NCI-H82 (cell line): ENCODE measurements around the gene TARBP1.

Experiments
- DNase-seq: peaks from one replicate; lab custom pipeline; 2025; lab: John Stamatoyannopoulos, UW

The TARBP1 gene

GRCh38 chr1:234484991-234485739, 6.2 kb upstream of the TARBP1 start:
- no peak for DNase-seq

DNA sequence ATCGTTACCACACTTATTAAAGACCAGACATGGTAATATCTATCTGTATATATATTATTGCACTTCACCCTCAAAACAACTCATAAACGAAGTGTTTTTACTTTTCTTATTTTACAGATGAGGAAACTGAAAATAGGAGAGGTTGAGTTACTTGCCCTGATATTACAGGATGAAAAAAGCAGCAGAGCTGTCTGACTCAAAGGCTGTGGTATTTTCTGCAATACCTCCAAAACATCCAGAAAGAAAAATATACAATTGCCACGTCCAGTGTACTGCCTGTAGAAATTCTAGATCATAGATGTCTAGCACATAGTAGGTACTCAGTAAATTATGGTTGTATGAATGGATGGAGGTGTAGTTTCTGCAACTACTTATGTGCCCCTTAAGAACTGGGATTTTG, 5.2 kb upstream of the TARBP1 start:
- DNase-seq, result no peak

- DNase-seq, result peak; percentile 49
Observed at GRCh38 chr1:234481771-234482170, 2.8 kb upstream of the TARBP1 start.

DNA sequence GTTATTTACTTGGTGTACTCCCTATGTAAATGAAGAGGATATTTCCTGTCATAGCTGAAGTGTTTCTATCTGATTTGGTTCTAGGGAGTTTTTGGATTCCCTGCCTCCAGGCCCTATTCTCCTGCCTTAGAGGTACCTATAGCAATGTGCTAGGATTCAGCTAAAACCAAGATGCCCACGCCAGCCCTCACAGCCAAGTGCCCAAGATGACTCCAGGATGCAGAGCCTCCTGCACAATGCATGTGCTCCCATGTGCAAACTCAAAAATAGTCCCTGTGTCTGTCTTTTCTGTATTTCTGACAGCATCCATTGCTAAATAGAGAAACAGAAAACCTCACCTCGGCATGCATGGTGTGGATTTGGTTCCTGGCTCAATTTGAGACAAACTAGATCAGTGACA, 887 bp upstream of the TARBP1 start:
- no peak for DNase-seq

DNA sequence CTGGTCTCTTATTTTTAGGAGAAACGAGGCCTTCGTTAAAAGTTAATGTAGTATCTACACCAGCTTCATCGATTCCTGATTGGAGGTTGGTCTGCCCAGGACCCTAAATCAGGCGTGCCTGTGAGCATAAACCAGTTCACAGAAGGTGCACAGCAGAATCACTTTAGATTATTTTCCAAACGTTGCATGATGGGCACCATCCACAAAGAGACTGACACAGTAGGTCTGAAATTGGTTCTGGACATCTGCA, 256 bp upstream of the TARBP1 start:
- no peak for DNase-seq

- peak; percentile 75 for DNase-seq
Observed at GRCh38 chr1:234478152-234478480, 863 bp downstream of the TARBP1 start.

GRCh38 chr1:234477386-234478151, 1.4 kb downstream of the TARBP1 start:
- DNase-seq, result no peak

GRCh38 chr1:234476172-234476571, 2.8 kb downstream of the TARBP1 start:
- DNase-seq, result no peak

- DNase-seq, result no peak
Observed at GRCh38 chr1:234475167-234475793, 3.7 kb downstream of the TARBP1 start.

DNA sequence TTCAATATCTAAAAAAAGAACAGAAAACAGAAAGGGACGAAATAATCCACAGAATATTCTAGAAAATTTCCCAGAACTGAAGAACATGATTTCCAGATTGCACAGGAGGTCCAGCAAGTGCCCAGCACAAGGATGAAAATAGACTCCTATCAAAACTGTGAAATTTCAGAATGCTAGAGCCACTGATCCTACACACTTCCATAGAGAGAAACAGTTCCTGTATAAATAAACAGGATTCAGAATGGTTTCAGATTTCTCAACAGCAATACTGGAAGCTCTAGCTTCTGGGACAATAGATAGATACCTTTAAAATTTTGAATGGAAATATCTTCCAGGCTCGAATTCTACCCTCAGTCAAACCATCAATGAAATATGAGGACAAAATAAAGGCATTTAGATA, 4.6 kb downstream of the TARBP1 start:
- no peak for DNase-seq

DNA sequence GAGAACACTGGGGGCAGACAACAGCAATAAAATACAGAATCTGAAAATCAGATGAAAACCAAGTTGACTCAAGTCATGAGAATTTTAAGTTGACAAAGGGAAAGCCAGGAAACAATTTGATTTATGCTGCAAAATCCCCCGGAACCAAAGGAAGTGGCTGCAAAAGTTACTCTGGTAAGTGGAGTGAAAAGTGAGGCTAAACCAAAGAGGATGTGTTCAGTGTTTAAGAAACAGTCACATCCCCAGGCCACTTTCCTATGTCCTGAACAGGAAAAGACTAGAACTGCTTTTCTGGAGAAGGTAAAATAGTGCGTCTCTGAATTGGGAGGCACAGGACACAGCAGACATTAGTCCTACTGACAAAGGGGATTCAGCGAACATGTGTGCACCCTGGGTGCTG, 5.9 kb downstream of the TARBP1 start:
- no peak for DNase-seq

DNA sequence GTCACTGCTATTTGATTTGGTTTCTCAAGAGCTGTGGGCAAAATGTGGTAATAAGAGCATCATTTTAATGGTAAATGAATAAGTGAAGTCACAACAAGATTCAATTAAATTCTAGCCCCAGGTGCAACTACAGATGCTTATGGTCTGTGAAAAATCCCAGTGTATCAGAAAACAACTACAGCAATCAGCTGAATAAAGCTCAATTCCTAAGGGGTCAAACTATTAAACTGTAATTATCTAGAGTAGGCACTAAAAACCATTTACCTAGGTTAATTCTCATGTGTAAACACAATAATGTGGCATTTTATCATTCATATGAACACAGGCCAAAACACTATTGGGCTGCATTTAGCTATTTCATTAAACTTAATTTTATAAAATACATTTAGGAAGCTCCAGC, 9.6 kb downstream of the TARBP1 start:
- DNase-seq, result no peak

- no peak for DNase-seq
Observed at GRCh38 chr1:234468580-234468979, 10.4 kb downstream of the TARBP1 start.

DNA sequence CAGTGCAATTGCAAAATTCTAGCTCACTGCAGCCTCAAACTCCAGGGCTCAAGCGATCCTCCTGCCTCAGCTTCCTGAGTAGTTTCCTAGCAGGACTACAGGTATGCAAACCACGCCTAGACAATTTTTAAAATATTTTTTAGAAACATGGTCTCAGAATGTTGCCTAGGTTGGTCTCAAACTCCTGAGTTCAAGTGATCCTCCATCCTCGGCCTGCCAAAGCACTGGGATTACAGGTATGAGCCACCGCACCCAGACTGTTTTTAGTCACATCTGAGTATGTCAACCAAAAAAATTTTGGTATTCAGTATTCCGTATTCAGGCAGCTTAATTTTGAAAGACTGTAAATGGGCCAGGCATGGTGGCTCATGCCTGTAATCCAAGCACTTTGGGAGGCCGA, 11.2 kb downstream of the TARBP1 start:
- DNase-seq, result no peak

DNA sequence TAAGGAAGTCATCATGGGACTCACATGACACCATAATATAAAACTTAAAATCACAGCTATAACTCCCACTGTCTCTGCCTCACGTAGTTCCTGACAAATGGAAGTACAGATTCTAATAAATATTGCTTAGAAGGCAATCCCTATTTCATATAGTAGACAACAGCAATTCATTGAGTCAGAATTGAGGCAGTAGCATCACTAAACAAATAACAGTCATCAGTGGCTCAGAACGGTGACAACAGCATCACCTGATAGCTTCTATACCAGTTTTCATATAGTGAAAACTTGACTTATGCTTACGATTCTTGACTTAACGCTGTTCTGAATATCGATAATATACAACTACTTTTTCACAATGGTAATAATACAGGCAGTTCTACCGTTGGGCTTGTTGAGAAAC, 12.0 kb downstream of the TARBP1 start:
- DNase-seq, result no peak

- no peak for DNase-seq
Observed at GRCh38 chr1:234463749-234464148, 15.2 kb downstream of the TARBP1 start.

DNA sequence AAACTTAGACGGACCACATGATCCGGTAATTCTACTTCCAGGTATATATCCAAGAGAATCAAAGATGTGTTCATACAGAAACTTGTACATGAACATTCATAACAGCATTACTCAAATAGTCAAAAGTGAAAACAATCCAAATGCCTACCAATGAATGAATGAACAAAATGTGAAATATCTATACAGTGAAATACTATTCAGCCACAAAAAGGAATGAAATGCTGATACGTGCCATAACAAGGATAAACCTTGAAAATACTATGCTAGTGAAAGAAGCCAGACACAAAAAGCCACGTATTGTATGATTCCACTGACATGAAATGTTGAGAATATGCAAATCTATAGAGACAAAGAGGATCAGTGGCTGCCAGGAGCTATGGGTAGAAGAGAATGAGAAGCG, 18.3 kb downstream of the TARBP1 start:
- DNase-seq, result no peak

DNA sequence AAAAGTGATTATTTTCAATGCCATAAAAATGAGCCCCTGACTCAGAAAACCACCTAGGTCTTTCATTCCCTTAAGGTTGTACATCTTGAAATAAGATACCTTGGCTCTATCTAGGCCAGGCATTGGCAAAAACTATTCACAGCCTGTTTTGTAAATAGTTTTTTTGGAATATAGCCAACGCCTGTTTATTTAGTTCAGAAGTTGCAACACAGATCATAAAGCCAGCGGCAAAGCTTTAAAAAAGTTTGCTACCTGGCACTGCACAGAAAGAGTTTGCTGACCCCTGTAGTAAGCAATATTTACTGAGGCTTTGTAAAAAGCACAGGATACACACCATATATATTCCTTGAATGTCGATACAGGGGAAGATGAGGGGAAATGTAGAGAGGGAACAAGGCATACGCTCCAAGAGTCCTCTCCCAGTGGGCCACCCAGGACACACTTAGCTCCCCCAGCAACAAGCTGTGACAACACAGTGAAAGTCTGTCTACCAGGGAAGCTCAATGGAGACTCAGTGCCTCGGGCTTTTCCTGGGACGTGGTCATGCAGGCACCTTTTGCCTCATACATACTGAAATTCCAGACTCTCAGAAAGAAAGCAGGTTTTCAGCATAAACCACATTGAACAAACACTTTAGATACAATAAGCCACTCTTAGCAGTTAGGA, 20.5 kb downstream of the TARBP1 start:
- no peak for DNase-seq

GRCh38 chr1:234454926-234455325, 24.1 kb downstream of the TARBP1 start:
- no peak for DNase-seq

GRCh38 chr1:234452406-234452965, 26.5 kb downstream of the TARBP1 start:
- DNase-seq, result no peak

DNA sequence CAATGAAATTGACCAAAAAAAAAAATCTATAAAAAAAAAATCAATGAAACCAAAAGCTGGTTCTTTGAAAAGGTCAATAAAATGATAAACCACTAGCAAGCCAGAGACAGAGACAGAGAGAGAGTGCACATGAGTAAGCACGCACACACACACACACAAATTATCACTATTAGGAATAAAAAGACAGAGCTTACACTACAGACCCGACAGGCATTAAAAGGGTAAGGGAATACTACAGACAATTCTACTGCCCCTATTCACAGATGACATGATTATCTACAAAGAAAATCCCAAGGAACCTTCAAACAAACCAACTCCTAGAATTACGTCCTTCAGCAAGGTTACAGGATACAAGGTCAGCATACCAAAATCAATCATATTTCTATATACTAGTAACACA, 38.6 kb downstream of the TARBP1 start:
- DNase-seq, result no peak

DNA sequence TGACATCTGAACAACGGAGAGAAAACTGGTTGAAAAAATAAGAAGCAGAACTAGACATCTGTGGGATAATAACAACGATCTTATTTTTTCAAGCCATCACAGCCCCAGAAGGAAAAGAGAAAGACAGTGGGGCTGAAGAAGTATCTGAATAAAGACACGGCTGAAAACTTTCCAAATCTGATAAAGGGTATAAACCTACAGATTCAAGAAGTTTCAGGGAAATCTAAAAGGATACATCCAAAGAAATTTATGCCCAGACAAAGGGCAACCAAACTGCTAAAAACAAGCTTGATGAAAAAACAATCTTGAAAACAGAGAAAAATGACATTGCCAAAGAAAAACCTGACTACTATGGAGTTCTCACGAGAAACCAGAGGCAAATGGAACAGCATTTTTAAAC, 40.4 kb downstream of the TARBP1 start:
- DNase-seq, result no peak
